GM21825 (cell line): ENCODE measurements around the gene GPR84.

Source experiments
- ATAC-seq: cut with Tn5 transposase; IDR thresholded peaks from one replicate; pipeline ENCODE4 v1.9.1; 2021; ENCODE audit warnings: mild to moderate bottlenecking, moderate library complexity; ENCODE audit not compliant: unreplicated experiment

The GPR84 gene

GRCh38 chr12:54392485-54393206, 28.4 kb upstream of the GPR84 start:
- no peak for ATAC-seq

GRCh38 chr12:54390668-54391551, 26.6 kb upstream of the GPR84 start:
- ATAC-seq: no peak

DNA sequence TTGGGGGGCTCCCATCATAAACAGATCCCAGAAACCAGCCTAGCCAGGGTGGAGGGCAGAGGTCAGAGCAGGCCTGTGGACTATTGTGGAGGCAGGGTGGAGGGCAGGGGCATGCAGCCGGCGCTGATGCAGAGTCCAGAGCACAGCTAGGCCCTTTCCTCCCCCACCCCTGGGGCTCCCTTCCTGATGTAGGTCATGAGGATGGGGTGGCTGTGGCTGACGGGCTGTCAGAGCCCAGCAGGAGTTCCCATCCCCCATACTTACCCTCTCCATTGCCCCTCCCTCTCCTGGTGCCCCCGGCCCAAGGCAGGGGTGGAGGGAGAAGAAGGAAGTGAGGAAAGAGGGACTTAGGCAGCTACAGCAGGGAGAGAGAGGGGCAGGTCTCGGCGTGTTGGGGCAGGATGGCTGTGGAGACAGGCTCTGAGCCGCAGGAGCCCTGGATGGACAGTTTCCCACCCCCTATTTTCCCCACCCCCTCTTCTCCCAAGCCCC, 25.9 kb upstream of the GPR84 start:
- ATAC-seq: no peak

DNA sequence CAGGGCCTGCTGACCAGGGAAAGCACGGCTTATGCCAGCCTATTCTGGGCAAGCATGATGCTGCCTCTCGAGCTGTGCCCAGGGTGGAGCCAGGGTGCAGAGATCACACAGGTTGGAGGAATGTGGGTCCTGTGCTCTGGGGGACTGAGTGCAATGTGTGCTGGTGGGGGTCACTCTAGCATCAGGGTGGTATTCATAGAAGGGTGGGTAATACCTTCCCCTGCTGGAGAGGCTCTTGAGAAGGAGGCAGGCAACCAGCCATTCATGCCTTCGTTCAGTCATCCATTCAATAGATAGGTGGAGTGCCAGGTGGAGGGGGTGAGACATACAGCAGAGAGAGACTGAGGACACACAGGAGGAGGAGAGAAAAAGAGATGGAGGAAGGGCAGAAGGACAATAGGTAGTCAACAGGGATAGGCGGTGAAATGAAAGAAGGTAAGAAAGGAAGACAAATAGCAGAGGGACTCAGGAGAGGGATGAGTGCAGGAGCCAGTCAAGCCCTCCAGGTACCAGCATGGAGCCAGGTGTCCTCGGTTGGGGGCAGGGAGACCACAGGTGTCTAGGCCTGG, 25.4 kb upstream of the GPR84 start:
- ATAC-seq: no peak

- ATAC-seq: no peak
Observed at GRCh38 chr12:54389134-54389508, 24.8 kb upstream of the GPR84 start.

DNA sequence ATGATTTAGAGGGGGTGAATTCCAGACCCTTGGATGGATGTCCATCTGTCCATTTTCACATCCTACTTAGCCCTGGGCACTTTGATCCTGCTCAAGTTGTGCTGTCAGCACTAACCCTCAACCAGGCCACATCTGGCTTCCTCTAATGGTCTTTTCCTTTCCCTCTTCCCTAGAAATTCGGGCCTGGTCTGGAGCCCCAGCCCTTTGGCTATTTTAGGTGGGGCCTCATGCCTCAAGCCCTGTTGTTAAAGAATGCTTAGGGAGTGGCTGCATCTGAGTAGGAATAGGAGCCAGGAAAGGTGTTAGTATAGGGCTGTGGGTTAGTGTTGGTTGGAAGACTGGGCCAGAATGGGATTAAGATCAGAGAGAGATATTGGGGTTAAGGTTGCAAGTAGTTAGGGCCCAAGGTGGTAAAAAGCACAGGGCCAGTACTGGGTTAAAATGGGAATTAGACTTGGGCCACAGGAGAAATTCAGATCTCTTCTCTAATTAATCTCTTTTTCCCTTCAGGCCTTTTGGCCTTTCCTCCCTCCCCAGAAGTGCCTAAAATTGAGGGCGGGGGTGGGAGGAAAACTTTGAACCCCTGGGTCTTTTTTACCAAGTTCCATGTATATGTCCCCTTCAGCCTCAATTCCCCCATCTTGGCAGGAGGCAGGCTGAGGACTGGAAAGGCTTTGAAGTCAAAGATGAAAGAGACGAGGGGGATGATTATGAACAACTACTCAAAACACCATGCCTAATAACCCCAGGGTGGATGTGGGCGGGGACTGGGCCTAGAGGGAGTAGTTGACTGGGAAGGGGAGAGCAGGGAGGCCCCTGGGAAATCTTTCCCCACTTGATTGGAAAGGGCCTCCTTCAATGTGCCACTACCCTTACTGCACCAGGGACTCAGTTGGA, 24.2 kb upstream of the GPR84 start:
- ATAC-seq: no peak

- ATAC-seq: no peak
Observed at GRCh38 chr12:54387114-54387467, 22.8 kb upstream of the GPR84 start.

DNA sequence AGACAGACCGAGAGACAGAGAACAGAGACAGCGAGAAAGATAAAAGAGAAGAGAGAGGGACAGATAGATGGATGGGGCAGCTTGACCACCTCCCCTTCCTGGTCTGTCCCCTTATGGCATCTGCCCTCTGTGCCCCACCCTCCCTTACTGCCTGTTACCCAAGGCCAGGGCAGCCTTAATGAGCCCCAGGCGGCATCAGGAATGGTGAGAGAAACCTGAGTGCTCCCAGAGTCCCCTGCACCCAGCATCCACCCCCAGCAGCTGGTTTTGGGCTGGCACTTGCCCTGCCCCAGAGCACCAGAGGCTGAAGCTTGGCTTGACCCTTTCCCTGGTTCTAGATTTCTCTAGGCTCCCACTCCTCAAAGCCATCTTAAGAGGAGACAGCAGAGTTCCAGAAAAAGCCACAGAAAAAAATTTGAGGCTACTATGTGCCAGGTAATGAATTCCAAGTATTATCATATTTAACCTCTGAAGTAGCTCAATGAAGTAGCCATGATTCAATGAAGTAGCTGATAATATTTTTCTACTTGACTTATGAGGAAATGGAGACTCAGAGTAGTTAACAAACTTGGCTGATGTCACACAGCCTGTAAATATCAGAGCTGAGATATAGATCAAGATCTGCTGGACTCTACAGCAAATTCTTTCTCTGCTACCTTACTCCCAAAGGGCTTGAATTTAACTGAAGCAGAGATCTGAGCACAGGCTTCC, 22.3 kb upstream of the GPR84 start:
- no peak for ATAC-seq

GRCh38 chr12:54385251-54385914, 21.1 kb upstream of the GPR84 start:
- ATAC-seq: peak; percentile 51

DNA sequence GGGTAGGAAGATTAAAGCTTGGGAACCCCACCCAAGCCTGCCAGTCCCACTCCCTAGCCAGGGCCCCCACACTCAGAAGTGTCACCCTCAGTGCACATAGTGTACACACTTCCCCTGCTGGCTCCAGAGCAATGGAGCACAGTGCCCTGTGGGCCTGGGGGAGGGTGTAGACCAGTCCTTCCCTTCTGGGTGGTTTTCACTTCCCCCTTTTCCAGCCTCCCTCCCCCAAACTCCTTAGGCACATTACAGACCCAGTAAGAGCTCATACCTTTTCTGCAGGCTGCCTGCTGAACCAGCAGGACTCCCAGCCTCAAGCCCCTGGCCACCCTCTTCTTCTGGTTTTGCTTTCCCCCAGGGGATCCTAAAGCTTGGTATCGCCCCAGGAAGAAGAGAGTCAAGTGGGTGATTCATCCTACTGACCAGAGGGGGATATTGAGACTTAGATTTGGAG, 20.3 kb upstream of the GPR84 start, which contains the start of gene ZNF385A:
Gene ZNF385A, minus strand, starts transcription at position 143 of the 451 bp plus-strand sequence. CDS start 219 bp downstream, outside the sequence.
- ATAC-seq: peak; percentile 47

DNA sequence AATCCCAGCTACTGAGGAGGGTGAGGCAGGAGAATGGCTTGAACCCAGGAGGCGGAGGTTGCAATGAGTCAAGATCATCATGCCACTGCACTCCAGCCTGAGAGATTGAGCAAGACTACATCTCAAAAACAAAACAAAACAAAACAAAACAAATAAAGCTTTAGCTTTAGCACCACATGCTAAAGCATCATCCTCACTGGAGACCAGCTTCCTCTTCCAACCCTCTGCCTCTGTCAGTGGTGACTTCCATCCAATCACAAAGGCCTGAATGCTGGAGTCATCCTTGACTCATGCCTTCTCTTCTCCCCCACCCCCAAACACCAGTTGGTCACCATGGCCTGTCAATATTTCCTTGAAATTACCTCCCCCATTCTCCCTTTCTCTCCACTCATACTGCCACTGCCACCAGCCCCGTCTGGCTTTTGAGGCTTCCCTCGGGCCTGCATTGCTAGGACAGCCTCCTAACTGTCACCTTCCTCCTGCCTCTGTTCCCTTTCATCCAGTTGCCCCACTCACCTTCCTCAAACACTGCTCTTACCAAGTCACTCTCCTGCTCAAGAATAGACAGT, 18.8 kb upstream of the GPR84 start:
- ATAC-seq: no peak

DNA sequence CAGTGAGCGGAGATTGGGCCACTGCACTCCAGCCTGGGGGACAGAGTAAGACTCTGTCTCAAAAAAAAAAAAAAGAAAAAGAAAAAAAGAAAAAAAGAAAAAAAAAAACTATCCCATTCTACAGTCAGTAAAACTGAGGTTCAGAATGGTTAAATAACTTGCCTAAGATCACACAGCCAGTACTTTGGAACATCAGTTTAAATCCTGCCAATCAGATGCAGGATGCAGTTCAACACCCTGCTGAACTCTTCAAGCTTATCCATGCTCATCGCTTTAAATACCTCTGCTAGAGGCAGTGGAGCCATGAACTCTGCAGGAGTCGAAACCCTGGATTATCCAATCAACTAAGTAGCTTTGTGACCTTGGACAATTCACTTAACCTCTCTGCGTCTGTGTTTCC, 16.9 kb upstream of the GPR84 start:
- no peak for ATAC-seq

DNA sequence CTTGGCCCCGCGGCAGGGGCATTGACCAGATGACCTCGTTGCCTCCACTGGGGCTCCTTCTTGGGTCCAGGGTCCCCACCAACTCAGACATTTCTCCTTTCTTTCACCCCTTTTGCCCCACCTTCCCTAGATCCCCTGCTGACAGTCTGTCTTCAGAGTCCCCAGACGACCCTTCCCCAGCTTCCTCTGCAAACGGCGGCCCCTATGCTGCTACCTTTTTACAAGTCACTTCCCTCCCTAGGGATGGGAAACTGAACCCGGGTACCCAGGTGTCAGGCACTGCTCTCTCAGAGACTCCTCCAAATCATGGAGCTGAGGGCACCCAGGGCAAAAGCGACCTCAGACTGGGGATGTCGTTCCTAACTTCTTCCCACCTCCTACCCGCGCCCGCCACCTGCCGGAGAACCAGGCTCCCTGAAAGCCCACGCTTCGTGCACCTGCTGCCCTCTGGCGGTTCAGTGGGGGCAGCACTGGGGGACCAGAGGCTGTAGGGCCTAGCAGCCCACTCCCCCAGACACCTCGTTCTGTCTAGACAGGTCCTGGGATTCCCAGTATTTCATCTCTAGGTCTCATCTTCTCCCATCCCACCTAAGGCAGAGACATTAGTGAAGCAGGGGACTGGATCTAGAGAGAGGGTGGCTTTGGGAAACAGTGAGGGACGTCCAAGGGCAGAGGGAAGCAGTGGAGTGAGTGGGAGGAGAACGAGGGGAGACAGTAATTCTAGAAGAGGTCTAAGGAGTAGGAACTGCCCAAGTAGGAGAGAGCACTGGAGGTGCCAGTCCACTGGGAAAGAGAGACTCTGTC, 15.3 kb upstream of the GPR84 start:
- ATAC-seq: peak; percentile 80

DNA sequence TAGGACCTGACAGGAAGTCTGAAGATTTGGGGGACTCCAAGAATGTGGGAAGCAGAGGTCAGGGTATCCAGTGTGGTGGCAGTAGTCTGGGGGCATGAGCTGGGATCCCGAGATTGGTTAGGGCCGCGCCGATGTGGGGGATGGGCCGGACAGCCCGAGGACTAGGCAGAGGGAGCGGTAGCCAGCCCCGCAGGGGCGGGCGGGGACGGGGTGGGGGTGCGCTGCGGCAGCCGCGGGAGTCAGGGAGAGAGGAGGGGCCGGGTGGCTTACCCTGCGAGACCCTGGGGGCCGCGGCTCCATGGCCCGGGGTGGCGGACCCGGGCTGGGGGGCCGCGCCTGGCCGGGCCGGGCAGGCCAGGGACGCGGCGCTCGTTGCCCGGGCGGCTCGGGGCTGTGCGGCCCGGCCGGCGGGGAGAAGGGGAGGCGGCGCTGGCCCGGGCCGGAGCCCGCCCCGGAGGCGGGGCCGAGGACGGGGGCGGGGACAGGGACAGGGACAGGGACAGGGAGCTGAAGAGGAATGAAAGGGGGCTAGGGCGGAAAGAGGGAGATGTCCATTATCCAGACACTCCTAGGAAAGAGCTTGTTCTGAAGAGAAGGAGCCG, 14.6 kb upstream of the GPR84 start:
- ATAC-seq: no peak

DNA sequence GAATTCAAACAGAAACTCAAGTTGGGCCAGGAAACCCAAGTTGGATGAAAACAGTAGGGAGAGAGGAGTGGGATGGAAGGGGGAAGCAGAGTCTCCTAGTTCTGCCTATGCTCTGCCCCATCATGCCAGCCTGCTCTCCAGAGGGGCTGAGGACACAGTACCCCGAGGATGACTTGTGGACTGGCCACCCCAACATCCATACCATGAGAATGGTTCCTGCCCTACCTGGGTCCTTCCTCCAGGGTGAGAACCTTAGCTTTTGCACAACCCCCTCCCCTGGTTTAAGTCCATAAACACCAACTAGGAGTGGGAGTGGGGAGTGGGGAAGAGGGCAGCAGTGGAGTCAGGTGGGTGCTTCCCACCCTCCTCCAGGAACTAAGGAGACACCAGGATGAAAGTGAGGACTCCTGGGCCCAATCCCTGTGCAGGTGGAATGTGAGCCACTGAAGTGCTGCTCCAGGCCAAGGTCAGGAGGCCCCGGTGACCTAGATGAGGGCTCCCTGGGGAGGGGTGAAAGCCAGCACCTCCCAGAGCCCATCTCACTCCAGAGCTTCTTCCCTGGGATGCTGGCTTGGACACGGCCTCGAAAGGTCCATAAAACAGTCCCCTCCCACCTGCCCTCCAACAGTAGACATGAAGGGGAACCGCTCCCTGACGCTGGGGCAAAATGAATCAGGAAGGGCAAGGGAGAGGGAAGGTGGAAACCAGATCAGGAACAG, 13.7 kb upstream of the GPR84 start:
- ATAC-seq: no peak

DNA sequence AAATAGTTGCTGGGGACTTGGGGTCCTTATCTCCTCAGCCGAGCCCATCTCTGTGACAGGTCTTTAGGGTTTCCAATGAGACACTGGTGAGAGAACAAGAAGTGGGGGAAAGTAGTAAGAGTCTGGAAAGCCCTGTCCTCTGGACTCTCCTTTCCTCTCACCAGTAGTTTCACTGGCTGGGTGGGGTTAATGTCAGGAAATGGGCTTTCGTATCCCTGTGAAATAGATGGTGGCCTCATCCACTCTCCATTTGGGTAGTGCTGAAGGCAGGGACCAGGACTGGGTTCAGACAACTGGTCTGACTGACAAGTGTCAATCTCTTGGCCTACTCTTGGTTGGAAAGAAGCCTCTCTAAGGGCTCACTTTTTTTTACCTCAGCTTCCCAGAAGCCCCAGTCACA, 12.7 kb upstream of the GPR84 start:
- ATAC-seq: no peak

DNA sequence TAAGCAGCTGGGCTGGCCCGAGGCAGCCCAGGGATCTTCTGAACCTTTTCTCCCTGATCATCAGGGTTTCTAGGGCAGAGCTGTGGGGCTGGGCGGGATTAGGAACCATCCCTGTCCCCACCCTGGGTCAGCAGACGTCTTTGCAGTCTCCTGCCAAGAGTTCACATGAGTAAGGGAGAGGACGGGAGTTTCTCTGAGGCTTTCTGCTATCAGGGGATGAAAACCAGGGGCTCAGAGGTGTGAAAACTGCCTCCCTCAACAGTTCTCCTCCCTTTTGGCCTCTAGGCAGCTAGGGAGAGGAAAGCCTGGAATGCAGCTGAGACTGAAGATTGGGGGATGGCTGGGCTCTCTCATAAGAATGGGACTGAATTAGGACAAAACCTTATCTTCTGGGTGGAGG, 12.3 kb upstream of the GPR84 start:
- no peak for ATAC-seq
